Stimulated activated CD4-positive, alpha-beta T cell treated with anti-CD3 and anti-CD28 coated beads, TNF-alpha, amount 100 ng/mL, for 48 hours (primary cell): ENCODE data around the gene PNPO.

Source experiments
- DNase-seq, 3 donors: peaks; one replicate each; pipeline ENCODE4 v3.0.0-alpha.2; 2020; ENCODE audit warnings: low read depth in 3 of 3

PNPO gene

DNA sequence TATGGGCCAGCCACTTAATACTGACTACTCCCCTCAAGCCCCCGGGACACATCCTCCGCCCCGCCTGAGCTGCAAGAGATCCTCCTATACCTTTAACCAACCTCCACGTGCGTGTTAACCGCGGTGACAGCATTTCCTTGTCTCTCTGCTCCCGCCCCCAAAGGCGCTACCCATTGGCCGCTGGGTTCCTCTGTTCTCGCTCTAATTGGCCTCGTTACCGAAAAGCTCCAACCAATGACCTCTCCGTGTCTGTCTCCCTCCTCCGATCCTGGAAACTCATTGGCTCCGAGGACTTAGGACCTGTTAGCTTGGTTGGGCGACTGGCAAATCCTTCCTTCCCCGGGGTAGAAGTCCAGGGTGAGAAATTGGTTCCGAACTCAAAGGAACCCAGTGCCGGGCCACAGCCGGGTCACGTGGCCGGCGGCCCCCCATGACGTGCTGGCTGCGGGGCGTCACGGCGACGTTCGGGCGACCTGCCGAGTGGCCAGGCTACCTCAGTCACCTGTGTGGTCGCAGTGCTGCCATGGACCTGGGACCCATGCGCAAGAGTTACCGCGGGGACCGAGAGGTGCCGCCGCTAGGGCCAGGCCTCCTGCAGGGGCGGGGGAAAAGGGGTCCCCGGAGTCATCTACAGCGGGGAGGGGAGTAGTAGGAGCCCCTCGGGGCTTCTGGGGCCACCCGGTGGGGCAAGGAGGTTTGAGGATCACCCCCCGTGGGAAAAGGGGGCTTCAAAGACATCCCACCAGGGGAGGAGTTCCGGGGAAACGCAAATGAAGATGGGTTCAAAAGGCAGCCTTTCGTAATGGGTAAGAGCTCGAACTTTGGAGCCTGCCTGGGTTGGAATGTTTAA, at the start of gene PNPO:
TSS of gene PNPO (plus strand) at position 326 of the 850 bp plus-strand sequence. CDS start at position 431, 105 bp downstream.
- DNase-seq, result peak; percentile 90 to 95 (median 94)

- no peak for DNase-seq
Measured at GRCh38 chr17:47894498-47895346, 46.6 kb upstream of the PNPO start.

DNA sequence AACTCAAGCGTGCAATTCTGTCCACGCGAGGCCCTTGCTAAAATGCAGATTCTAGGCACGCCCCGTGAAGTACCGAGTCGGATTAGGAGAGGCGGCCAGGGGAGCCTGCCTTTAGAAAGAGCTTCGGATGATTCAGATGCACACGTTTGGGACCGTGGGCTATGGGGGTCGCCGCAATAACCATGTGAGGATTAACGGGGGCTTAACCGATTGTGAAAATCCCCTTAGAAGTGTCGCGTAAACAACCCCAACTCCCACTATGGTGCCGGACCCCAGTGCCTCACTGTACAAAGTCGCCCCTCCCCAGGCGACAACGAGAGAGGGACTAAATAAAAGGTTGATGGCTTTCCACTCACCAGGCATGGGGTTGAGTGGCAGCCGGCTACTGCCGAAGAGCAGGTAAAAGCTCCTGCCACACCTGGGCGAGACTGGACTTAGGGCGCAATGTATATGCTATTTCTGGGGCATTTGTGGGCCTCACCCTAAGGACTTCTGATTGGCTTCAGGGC, 46.0 kb upstream of the PNPO start:
- peak in 2 of 3 donors; percentile 13 to 31 for DNase-seq

DNA sequence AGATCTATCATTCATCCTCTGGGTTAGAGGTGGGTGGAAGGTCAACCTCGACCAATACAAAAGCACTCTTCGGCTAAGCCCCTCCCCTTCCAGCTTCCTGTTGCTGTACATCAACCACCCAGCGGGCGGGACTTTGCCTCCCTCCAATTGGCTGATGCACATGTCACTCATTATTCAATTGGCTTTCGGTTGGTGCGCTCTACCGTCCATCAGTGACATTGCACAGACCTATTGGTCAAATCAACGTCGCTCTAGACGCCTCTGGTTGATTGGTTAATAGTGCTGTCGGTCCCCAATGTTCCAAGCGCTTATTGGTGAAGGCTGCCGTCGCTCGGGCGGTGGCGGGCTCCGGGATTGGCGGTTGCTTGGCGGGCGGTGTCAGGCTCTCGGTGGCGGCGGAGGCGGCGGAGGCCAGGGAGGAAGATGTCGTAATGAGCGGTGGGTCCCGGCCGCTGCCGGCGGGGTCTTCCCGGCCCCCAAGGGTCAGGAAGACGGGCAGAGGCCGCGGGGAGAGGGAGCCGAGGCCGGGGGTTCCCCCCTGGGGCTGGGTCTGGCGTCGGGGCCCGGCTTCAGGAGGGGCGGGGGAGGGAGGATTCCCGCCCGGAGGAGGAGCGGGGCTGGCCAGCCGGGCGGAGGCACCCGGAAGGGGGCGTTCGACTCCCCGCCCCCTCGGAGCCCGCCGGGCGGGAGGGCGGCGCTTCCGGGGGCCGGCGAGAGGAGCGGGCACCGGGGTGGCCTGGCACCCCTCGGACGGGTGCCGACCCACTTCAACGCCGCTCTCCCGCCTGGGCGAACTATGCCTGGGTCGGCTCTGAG, 45.3 kb upstream of the PNPO start, which contains the start of gene SP2:
TSS of gene SP2 (plus strand) at position 381 of the 816 bp plus-strand sequence. CDS start at position 432, 51 bp downstream.
- DNase-seq, result peak; percentile 98 to 100 (median 99)

DNA sequence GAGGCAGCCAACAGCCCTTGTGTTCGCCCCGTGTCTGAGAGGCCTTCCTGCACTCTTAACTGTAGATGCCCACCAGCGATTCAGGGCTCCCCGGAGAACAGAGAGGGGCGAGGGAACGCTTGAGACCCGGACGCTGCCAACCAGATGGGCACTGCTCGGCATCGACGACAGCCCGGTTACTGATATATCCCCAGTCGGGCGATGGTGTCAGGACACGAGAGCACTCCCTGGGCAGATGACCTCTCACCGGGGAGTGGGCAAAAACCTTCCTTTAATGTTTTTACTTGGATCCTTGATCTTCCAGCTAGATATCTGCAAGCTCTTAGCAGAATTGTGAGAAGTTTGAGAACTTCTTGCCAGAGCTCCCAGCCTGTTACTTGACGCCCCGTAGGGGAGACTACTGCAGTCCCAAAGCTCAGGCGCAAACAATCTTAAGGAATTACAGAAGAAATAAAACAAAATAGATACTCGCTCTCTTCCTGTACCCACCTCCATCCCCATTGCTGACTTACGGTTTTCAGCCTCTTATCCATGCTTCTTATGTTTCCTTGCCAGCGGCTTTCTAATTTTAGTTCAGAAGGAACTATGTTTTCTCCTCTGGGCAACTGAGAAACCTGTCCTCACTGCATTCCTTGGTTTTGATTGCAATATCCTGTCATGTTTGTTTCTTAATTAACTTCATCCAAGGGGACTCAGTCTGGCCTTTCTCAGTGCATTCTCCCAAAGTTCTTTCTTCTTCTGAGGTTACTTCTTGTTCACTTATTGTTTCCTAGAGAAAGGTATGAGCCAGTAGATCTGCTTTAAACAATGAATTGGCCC, 44.5 kb upstream of the PNPO start:
- no peak for DNase-seq

GRCh38 chr17:47897561-47897960, 43.8 kb upstream of the PNPO start:
- no peak for DNase-seq

- no peak for DNase-seq
Measured at GRCh38 chr17:47898241-47898640, 43.1 kb upstream of the PNPO start.

DNA sequence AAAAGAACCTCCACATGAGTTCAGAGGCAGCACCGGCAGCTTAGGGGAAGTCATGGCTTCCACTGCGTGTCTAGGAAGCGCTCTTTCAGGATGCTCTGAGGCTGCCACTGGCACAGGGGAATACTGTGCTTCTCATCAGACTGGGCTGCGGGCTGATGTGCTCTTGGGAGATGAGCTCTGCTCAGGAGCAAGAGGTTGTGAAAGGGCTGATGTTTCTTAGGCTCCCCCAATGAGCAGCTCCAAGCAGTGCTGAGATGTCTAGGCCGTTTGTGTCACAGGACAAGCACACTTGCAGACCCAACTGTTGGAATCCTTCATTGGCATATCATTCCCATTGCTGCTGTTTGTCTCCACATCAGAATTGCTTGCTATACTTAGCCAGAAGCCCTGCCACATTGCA, 41.7 kb upstream of the PNPO start:
- DNase-seq, result no peak

DNA sequence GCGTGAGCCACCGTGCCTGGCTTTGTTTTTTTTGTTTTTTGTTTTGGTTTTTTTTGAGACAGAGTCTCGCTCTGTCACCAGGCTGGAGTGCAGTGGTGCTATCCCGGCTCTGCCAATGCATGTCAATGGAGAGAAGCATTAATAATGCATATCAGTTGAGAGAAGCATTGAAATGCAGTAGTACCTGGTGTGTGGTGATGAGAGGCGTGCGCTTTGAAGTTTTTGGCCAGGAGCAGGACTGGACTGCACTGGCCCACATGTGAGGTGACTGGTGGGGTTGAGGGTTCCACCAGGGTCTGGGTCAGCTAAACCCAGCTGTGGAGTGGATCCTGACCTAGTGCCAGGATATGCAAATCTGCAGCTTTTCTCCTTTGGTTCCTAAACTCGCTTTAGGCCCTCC, 39.9 kb upstream of the PNPO start:
- DNase-seq, result no peak

- DNase-seq, result no peak
Measured at GRCh38 chr17:47902039-47902744, 39.2 kb upstream of the PNPO start.

DNA sequence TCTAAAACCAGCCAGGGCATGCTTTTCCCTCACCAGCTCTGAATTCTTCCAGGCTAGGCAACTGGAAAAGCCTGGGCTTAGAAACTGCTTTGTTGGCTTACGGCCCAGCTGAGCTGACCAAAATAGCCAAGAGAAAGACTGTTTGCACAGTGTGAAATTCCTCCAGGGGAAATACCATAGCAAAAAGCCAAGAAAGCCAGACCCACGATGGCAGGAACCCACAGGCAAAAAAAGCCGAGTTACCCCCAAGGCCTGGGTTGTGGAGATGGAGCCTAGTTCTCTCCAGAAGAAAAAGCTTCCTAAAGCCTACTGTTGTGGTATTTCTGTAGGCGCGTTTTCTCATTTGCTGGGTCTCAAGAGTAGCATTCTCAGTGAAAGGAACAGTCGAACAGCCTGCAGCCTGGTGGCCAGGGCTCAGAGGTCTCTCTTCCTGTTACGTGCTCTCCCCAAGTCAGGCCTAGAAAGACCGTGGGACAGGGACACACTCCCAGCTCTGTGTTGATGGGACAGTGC, 36.1 kb upstream of the PNPO start:
- DNase-seq, result no peak

- DNase-seq, result no peak
Measured at GRCh38 chr17:47906443-47906842, 34.9 kb upstream of the PNPO start.

- no peak for DNase-seq
Measured at GRCh38 chr17:47907932-47908562, 33.3 kb upstream of the PNPO start.

GRCh38 chr17:47913050-47913449, 28.3 kb upstream of the PNPO start:
- DNase-seq, result no peak

- no peak for DNase-seq
Measured at GRCh38 chr17:47914306-47914948, 26.9 kb upstream of the PNPO start.

DNA sequence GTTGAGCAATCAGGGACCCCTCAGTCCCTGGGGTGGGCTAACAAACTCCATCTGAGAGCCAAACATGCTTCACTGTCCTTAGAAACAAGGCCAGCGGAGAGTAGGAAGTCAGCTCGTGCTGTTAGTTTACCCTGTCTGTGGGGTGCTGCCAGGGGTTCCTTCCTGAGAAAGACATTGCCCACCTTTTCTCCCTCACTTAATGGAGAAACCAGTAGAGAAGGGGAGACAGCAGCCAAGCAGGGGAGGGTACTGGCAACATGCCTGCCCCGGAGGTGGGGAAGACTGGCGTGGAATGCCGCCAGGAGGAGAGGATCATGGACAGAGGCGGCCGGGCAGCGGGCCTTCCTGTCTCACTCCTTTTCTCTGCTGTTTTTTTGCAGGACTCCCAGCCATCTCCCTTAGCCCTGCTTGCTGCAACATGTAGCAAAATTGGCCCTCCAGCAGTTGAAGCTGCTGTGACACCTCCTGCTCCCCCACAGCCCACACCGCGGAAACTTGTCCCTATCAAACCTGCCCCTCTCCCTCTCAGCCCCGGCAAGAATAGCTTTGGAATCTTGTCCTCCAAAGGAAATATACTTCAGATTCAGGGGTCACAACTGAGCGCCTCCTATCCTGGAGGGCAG, 25.5 kb upstream of the PNPO start:
- DNase-seq, result no peak

DNA sequence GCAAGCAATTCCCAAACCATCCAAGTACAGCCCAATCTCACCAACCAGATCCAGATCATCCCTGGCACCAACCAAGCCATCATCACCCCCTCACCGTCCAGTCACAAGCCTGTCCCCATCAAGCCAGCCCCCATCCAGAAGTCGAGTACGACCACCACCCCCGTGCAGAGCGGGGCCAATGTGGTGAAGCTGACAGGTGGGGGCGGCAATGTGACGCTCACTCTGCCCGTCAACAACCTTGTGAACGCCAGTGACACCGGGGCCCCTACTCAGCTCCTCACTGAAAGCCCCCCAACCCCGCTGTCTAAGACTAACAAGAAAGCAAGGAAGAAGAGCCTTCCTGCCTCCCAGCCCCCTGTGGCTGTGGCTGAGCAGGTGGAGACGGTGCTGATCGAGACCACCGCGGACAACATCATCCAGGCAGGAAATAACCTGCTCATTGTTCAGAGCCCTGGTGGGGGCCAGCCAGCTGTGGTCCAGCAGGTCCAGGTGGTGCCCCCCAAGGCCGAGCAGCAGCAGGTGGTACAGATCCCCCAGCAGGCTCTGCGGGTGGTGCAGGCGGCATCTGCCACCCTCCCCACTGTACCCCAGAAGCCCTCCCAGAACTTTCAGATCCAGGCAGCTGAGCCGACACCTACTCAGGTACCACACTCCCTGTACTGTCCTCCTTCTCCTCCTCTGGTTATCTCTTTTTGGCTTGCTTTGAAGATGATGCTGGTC, 24.7 kb upstream of the PNPO start:
- no peak for DNase-seq

DNA sequence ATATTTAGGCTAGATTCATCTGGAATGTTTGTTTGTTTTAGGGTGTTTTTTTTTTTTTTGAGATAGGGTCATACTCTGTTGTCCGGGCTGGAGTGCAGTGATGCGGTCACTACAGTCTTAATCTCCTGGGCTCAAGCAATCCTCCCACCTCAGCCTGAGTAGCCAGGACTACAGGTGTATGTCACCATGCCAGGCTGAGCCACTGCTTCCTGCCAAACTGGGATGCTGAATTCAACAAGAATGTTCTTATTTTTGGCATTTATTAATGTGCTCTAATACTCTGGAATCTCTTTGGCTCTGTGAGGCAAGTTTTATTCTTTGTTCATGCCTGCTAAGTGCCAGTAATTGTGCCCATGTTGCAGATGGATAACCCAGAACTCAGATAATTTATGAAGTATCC, 23.8 kb upstream of the PNPO start:
- DNase-seq, result no peak
